GM18861 (cell line): ENCODE results near the gene FAT1.

Source experiments
- ATAC-seq: cut with Tn5 transposase; IDR thresholded peaks from one replicate; pipeline ENCODE4 v1.9.1; 2021; ENCODE audit not compliant: unreplicated experiment

Gene FAT1

DNA sequence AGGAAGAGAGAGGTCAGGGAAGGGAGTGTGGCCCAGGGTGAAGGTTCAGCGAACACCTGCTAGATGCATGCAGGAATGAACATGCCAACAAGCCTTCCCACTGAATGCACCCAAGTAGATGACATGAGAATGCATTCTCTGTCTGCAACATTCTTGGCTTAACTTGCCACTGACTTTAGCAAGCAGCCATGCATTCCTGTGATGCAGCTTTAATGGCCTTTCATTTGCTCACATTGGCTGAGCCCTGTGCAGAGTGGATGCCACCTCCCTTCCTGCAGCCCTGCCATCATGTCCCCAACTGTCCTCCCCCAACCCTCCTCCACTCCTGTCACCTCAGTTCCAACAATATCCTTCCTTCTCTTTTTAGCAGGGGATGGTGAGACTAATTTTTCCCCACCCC, 143.0 kb downstream of the FAT1 start:
- ATAC-seq, result no peak

DNA sequence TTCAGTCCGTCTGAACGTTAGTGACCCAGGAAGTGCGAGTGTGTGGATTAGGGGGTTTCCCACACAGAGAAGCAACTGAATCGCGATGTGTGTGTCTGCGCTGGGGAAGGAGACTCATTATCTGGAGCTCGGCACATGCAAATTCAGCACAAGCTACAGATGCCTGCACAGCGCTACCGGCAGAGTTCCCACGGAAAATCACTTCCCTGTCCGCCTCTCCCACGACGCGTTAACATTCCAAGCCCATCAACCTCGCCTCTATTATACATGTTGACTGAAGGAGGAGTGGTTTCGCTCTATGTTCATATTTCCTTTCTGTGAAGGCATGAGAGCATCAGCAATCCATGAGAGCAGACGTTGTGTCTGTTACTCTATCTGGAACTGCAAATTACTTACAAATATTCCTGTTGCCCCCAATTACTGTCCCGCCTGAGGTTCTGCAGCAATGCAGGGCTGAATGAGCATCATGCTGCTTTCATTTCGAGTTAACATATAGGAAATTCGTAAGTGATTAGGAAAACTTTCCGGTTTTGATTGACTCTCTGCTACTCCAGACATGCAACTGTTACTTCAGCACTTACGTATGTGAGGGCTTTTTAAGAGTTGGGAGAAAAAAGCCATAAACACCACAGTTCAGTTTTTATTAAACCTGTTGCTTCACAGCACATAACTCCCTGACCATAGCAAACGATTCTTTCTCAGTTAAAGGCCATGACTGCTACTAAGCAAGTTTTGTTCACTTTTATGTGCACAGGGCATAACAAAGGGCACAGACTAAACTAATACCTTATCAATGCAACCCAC, 153.3 kb downstream of the FAT1 start:
- ATAC-seq, result no peak

DNA sequence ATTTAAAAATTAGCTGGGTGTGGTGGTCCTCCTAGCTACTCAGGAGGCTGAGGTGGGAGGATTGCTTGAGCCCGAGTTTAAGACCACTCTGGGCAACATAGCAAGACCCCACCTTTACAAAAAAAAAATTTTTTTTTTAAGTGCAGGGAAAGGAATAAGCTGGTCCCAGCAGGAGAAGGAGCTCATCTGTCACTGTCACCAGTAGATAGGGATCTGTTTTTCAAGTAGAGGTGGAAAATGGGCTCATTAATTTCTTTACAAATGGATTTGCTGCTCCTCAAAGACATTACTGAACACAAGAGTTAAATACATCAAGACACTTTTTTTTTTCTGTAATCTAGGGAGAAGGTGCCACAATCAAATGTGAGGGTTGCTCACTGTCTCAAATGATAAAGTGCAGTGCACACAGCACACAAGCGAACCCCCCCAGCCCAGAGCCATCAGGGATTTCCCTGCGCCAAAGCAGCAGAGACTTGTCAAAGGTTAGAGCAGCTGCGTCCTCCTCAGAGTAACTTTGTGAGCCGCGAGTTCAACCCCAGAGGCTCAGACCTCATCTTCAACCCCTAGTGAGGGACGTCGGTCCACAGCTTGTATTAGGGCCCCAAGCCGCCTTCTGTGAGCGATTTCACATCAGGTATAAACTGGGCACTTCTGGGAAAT, 154.0 kb downstream of the FAT1 start:
- ATAC-seq, result no peak

DNA sequence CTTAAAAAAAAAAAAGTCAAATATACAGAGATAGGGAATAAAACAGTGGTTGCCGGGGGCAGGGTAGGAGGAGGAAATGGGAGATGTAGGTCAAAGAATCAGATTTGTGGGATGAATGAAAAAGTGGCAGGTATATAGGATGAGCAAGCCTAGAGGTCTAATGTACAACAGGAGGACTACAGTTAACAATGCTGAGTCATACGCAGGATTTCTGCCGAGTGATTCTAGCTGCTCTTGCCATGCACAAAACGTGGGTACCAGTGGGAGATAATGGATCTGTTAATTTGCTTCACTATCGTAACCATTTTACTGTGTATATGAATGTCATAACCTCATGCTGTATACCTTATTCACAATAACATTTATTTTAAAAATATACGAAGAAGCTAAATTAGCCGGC, 157.6 kb downstream of the FAT1 start:
- no peak for ATAC-seq

DNA sequence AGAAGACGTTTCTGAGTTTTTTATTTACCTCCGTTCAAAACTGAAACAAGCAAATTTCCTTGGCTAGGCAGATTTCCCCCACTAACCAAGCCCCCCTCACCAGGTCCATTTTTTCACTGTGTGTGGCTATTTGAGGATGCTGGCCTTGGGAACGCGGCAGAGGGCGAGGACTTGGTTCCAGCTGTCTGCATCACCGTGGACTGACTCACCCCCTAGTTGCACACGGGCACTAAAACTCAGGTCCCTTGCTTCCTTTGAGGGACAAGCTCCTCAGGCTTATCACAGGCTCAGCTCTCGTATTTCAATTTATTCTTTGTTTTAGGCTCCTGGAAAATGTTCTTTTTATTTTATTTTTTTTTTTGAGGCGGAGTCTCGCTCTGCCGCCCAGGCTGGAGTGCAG, 159.9 kb downstream of the FAT1 start:
- no peak for ATAC-seq

DNA sequence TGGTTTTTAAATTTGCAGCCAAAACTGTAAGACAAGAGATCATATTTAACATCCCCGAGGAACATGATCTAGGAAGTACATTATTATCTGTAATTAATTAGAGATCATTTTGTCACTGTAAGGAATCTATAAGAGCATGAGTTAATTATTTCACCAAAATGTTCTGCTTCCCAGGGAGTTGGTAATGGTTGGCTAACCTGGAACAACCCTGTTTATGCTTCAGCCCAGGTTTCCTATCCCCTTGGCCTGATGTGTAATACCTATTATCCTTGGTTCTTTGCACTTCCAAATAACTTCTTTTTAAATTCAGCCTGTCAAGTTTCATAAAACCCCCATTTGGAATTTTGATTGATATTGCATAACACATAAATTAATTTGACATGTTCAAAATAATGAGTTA, 161.9 kb downstream of the FAT1 start:
- ATAC-seq, result no peak

DNA sequence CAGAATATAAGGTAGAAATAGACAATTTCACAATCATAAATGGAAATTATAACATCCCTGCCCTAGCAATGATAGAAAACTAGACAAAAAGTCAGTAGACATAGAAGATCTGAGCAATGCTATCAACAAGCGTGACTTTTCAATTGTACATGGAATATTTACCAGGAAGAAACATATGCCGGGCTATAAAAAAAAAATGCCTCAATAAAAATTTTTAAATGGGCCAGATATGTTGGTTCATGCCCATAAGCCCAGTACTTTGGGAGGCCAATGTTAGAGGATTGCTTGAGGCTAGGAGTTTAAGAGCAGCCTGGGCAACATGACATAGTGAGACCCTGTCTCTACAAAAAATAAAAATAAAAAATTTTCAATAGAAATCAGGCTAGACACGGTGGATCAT, 163.0 kb downstream of the FAT1 start:
- no peak for ATAC-seq

DNA sequence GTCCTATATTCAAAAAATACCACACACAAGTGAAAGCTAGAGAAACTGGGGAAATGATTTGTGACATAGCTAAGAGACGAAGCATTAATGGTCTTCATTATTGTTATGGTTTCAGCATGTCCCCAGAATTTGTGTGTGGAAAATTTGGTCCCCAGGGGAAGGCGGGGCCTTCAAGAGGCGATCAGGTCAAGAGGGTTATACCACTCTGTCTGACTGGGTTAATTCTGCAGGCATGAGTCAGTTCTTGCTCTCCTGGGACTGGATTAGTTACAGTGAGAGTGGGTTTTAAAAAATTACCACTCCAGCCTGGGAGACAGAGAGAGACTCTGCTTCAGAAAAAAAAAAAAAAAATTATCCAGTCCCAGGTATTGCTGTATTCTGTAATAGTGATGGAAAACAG, 166.2 kb downstream of the FAT1 start:
- ATAC-seq, result no peak

DNA sequence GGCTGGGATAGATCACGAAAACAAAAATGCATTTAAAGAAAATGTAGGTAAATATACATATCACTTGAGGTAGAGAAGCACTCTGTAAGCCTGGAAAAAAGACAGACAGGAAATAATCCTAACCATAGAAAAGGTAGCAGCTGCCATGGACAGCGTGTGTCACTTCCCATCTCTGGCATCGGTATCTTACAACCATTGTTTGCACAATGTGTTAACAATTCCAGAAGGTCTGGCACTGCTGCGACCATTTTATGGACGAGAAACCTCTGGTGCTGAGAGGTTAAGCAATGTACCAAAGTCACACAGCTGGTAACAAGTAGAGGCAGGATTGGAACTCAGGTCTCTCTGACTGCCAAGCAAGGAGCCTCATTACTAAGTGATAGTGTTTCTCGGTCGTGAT, 166.6 kb downstream of the FAT1 start:
- ATAC-seq, result no peak

DNA sequence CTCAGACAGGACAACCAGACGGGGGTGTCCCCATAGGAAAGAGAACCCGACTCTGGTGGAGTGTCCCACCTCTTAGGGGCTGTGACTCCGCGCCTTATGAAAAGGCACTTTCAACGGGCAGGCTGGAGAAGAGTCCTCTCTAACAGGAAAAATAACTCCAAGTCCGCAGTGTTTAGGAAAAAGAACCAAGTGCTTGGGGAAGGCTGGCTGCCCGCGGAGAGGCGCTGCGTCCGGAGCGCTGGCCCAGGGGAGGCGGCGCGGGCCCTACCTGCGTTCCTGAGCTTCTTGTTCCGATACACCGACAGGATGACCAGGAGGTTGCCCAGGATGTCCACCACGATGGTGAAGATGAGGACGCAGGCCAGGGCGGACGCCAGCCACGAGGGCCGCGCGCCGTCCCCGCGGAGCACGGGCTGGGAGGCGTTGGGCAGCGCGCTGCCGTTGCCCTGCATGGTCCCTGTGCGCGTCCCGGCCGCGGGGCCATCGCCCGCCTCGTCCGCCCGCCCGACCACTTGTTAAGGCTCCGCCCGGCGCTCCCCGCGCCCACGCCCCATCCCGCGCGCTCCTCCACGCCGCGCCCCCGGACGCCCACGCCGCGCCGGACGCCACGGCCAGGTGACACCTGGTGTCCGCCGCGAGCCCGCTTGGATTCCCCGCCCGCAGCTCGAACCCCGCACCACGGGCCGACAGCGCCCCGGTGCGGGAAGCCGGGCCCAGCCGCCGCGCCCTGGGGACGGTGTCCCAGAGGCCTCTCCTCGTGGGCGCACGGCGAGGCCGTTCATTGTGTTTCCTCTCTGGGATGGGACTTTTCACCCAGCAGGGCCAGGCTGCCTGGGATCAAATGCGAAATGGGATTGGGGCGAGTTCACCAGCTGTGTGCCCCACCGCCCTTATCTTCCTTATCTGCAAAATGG, 168.5 kb downstream of the FAT1 start, which contains the start of gene MTNR1A:
Gene MTNR1A (minus strand): TSS at position 654 of the 914 bp plus-strand sequence. CDS start 202 bp downstream, at position 452.
- ATAC-seq, result no peak

DNA sequence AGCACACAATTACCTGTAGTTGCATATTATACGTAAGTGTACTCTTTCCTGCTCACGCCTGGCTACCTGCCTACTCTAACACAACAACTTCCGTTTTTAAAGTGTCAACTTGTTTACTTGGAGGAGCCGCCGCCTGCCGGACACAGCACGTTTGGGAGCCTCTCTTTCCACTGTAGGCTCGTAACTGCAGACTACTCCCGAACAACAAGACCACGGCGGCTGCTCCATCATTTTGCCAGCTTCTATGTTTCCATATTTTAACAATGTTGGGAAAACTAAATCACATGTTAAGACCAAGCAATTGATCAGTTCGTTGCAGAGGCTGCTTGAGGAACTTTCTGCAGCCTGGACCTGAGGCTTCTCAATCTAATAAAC, 169.1 kb downstream of the FAT1 start:
- ATAC-seq, result no peak

DNA sequence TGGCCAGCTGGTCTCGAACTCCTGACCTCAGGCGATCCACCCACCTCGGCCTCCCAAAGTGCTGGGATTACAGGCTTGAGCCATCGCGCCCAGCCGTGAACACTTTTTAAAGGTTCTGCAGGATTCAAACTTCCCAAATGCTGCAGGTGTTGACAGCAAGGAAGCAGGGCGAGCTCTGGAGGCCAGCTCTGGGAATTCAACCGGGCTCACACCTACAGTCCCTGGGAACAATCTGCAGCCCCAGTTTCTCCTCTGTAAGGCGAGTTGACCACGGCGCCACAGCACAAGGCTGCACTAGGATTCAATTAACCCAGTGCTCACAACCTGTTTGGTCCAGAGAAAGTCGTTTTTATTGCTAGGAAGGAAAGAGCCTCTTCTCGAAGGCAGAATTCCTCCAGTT, 169.9 kb downstream of the FAT1 start:
- no peak for ATAC-seq

DNA sequence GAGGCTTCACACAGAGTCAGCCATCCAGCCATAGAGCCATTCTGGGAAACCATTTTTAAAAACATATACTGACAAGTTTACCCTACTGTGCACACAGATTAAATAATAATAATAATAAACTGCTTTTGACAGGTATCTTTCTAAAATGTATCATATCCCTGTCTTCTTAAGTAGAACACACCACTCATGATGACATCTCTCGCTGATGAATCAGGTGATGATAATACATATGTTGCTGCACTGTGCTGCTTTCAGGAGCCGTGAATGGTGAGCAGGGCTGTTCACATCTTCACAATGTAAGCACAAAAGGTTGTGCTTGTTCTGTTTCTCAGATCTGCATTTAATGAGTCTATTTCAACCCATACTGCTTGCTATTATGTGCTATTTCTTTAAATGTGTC, 171.8 kb downstream of the FAT1 start:
- no peak for ATAC-seq

DNA sequence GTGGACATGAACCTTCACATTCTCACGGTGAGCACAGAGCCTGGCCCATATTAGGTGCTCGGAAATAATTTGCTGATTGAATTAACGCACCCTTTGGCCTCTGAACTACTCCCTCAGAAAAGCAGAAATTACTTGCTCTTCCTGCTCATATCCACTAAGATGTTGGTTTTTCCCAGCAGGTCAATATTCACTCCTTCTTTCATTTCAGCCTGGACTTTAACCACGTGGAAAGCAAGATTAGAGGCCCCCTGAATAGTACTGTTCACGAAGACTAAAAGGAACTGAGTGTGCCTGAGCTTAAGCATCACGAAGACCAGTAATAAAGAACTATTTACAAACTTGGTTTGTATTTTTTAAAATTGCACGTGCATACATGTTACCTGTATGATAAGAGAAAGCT, 178.2 kb downstream of the FAT1 start:
- no peak for ATAC-seq

DNA sequence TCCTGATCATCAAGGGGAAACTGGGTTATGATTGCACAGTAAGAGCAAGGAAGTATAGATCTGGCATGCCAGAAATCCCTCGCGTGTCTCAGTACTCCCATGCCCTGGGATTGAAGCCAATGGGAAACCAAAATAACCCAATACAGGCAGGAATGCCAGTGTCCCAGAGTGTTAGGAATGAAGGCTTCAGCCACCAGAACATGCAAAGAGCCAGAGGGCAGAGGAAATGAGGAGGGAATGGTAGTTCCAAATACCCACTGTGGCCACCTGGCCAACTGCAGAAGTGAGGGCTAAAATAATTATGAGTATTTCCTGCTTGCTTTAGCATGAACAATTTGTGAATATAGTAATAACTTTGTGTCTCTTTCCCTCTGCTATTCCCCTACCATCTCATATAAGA, 180.4 kb downstream of the FAT1 start:
- no peak for ATAC-seq

DNA sequence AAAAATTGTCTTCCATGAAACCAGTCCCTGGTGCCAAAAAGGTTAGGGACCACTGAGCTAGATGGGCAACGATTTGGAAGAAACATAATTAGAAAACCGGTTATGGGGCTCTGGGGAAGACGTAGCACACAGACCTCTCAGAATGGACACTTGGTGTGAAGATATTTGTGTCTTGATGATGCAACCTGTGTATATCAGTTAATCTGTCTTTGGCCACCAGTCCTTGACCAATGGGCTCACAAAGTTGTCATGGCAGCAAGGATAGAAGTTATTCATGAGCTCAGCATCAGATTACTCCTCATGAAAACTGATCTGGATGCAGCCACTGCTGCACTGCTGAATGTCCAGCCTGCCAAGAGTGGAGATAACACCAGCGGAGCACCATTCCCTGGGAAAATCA, 181.9 kb downstream of the FAT1 start:
- no peak for ATAC-seq

DNA sequence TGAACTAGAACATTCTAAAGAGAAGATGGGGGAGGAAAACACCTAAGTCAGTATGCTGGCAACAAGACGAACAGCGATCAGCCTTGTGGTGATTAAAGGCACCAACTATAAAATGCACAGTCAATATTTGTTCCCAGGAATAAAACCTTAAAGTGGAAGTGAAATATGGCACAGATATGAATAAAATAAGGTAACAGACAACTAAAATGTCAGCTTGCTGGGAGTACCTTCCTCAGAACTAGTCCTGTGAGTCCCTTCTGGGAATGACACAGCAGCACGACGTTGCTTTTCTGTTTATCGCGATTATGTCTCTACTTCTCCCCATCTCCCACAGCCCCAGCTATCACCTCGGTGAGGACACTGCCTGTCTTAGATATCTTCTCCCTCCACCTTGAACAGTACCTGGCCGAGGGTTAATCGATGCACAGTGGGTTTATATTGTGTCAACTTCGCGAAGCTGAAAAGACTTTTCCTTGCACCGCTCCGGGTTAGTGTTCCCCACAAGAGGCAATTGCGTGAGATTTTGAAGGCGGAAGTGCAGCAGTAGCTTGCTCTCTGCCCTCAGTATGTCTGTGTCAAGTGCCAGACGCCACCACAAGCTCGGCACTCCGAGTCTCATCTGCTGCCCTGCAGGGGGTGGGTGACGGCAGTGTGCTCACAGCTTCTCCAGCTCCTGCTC, 185.7 kb downstream of the FAT1 start:
- ATAC-seq, result no peak
